GM18517 (cell line): Measurements from ENCODE around the gene PTPRN2.
"Not testable (repeated sequence)": the region's sequence is repeated elsewhere in the genome, so short reads cannot be mapped to it uniquely, and the experiment has no call there.

Experiments used
- ATAC-seq: cut with Tn5 transposase; IDR thresholded peaks from one replicate; pipeline ENCODE4 v1.9.1; 2021; ENCODE audit warnings: mild to moderate bottlenecking, moderate library complexity; ENCODE audit not compliant: unreplicated experiment

PTPRN2 gene

GRCh38 chr7:157519246-157519645 lies 1068.4 kb downstream of the PTPRN2 start:
- ATAC-seq, result no peak

- no peak for ATAC-seq
Measured at GRCh38 chr7:157518514-157519175, 1069.0 kb downstream of the PTPRN2 start.

- no peak for ATAC-seq
Measured at GRCh38 chr7:157517782-157518513, 1069.7 kb downstream of the PTPRN2 start.

- no peak for ATAC-seq
Measured at GRCh38 chr7:157516911-157517781, 1070.5 kb downstream of the PTPRN2 start.

GRCh38 chr7:157516311-157516710 lies 1071.3 kb downstream of the PTPRN2 start:
- no peak for ATAC-seq

- no peak for ATAC-seq
Measured at GRCh38 chr7:157515342-157516041, 1072.1 kb downstream of the PTPRN2 start.

- ATAC-seq, result no peak
Measured at GRCh38 chr7:157514746-157515145, 1072.9 kb downstream of the PTPRN2 start.

GRCh38 chr7:157514306-157514705 lies 1073.3 kb downstream of the PTPRN2 start:
- ATAC-seq, result no peak

GRCh38 chr7:157513682-157514081 lies 1073.9 kb downstream of the PTPRN2 start:
- ATAC-seq, result no peak

- ATAC-seq, result no peak
Measured at GRCh38 chr7:157513162-157513621, 1074.4 kb downstream of the PTPRN2 start.

GRCh38 chr7:157509226-157509625 lies 1078.4 kb downstream of the PTPRN2 start:
- no peak for ATAC-seq

- no peak for ATAC-seq
Measured at GRCh38 chr7:157508477-157508881, 1079.1 kb downstream of the PTPRN2 start.

GRCh38 chr7:157507987-157508386 lies 1079.6 kb downstream of the PTPRN2 start:
- no peak for ATAC-seq

- no peak for ATAC-seq
Measured at GRCh38 chr7:157506268-157506667, 1081.4 kb downstream of the PTPRN2 start.

- ATAC-seq, result no peak
Measured at GRCh38 chr7:157505646-157506045, 1082.0 kb downstream of the PTPRN2 start.

GRCh38 chr7:157503229-157503628 lies 1084.4 kb downstream of the PTPRN2 start:
- ATAC-seq, result no peak

GRCh38 chr7:157502701-157503111 lies 1084.9 kb downstream of the PTPRN2 start:
- ATAC-seq, result no peak

GRCh38 chr7:157501581-157501980 lies 1086.0 kb downstream of the PTPRN2 start:
- no peak for ATAC-seq

GRCh38 chr7:157500989-157501540 lies 1086.6 kb downstream of the PTPRN2 start:
- ATAC-seq, result not testable (repeated sequence)

- ATAC-seq, result no peak
Measured at GRCh38 chr7:157500171-157500960, 1087.3 kb downstream of the PTPRN2 start.
